Measurements from ENCODE around the gene TPP1. TPM values are rescaled to one million over a fixed set of nuclear protein-coding genes. Genes with fewer than 3 reads are reported as not detected.

Gene TPP1
- 100 to 1,000 TPM; 130 TPM for total RNA-seq
- 100 to 1,000 TPM in 1 of 3 donors, 10 to 100 TPM in 2; 84.8 to 107 (median 85.1) TPM for polyA plus RNA-seq
- total RNA-seq, result 6.5 to 36.5 (median 16.2) reads per million in 6 experiments

GRCh38 chr11:6619004-6619745 lies at the start of gene TPP1:
TSS of gene TPP1 (minus strand) at chr11:6619422. CDS start at chr11:6619400, 22 bp downstream.
- ATAC-seq (peak; percentile 93 to 97), DNase-seq (peak; percentile 70 to 96 (median 91))
- H3K36me3 Mint-ChIP-seq, result peaks cover 6 to 22% (median 12%) of the 10 kb centered on the region in 3 donors
- H3K9me3 Mint-ChIP-seq, result no peaks in the 10 kb centered on the region
- POLR2A ChIA-PET, result interaction anchor here (0.7 to 6.1 kb wide), 22 partner anchors 8 to 385 kb away, joined by 3 to 58 read pairs (median 6); partner anchors contain the start of genes DCHS1, FHIP1B, ILK and MRPL17
- H3K4me1 Mint-ChIP-seq, result peaks cover 11 to 20% (median 14%) of the 10 kb centered on the region in 4 donors
- no peak within 1 kb of the TSS for H3K4me3 Mint-ChIP-seq
- H3K27ac Mint-ChIP-seq, result no peak within 1 kb of the TSS
- no peaks in the 10 kb centered on the region for H3K27me3 Mint-ChIP-seq

DNA sequence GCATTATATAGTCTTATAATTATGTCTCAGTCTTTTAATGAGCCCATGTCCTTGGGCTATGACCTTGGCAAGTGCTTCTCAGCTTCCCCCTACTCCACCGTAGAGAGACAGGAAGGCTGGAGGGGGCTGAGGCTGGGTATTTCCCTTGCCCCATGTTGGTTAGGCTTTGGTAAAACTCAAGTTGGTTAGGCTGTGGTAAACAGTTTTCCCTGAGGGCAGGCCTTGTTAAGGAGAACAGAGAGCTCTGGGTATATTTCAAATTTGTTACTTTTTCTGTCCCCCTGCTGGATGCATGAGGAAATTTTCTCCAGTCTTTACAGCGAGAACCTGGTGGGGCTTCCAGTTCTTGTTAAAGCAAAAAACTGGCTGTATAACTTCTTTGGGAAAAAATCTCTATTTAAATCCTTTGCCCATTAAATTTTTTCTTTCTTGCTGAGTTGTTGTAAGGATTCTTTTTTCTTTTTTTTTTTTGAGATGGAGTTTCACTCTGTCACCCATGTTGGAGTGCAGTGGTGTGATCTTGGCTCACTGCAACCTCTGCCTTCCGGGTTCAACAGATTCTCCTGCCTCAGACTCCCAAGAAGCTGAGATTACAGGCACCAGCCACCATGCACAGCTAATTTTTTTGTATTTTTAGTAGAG lies 48.6 kb upstream of the TPP1 start:
- H3K4me3 Mint-ChIP-seq, result peak overlapping the region in 5 of 10 donors; percentile 19 to 54 (median 28)

DNA sequence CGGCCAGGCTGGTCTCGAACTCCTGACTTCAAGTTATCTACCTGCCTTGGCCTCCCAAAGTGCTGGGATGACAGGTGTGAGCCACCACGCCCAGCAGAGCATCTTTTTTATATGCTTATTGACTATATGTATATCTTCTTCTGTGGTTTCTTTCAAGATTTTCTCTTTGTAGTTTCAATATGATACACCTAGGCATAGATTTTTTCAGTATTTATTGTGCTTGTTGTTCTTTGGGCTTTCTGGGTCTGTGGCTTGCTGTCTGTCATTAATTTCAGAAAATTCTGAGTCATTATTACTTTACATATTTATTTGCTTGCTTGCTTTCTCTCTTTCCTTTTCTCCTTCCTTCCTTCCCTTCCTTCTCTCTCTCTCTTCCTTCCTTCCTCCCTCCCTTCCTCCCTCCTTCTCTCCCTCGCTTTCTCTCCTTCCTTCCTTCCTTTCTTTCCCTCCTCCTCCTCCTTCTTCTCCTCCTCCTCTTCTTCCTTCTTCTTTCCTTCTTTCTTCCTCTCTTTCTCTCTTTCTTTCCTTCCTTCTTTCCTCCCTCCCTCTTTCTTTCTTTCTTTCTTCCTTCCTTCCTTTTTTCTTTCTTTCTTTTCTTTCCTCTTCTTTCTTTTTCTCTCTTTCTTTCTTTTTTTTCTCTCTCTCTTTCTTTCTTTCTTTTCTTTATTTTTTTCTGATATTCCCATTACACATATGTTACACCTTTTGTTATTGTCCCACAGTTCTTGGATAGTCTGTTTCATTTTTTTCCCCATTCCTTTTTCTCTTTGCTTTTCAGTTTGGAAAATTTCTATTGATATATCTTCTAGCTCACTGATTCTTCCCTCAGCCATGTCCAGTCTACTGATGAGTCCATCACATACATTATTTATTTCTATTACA lies 47.3 kb upstream of the TPP1 start:
- DNase-seq, result no peak
- peak; percentile 23 to 34 for ATAC-seq
- peaks cover 34 to 57% (median 53%) of the 10 kb centered on the region in 4 donors for H3K4me1 Mint-ChIP-seq
- no peaks in the 10 kb centered on the region for H3K27me3 Mint-ChIP-seq
- H3K9me3 Mint-ChIP-seq, result peaks cover 0 to 9% (median 0%) of the 10 kb centered on the region in 9 donors
- POLR2A ChIA-PET, result interaction anchor here (1.0 to 2.7 kb wide), 6 partner anchors 17 to 63 kb away, joined by 4 to 22 read pairs (median 10); partner anchors contain the start of genes MRPL17, RRP8, TAF10 and TPP1
- peak overlapping the region; percentile 53 to 93 (median 72) for H3K27ac Mint-ChIP-seq
- no peaks in the 10 kb centered on the region for H3K36me3 Mint-ChIP-seq
- H3K4me3 Mint-ChIP-seq, result peak overlapping the region in 1 of 10 donors; percentile 44

More for the DNA sequence above, 48.6 kb upstream of the TPP1 start:
- POLR2A ChIA-PET, result interaction anchor here (0.6 to 2.7 kb wide), 16 partner anchors 10 to 278 kb away, joined by 3 to 22 read pairs (median 4); partner anchors contain the start of genes MRPL17, RRP8, SMPD1 and TAF10
- Mint-ChIP-seq H3K27ac (peak overlapping the region; percentile 6 to 93 (median 66)), H3K27me3 (no peaks in the 10 kb centered on the region), H3K4me1 (peaks cover 42 to 70% (median 66%) of the 10 kb centered on the region in 4 donors), H3K9me3 (peaks cover 0 to 9% (median 0%) of the 10 kb centered on the region in 9 donors), H3K36me3 (no peaks in the 10 kb centered on the region)
- DNase-seq (peak in 6 of 10 donors; percentile 20 to 55 (median 39)), ATAC-seq (peak; percentile 74 to 76)

DNA sequence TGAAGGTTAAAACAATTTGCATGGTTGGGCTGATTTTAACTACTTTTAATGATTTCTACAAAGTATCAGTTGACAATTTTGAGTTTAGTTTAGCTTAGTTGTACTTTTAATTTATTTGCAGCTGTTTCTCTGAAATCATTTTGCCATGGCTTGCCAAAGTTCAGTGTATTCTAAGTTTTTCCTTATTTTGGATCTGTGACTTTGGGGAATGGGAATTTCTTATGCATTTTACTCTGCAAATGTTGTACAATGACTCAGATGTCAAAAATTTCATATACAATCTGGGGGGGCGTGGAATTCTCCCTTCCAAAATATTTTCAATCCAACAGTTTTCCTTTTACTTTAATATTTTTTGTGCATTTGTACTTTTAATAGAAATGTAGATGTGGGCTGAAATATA lies 45.3 kb upstream of the TPP1 start:
- peaks cover 22 to 39% (median 34%) of the 10 kb centered on the region in 4 donors for H3K4me1 Mint-ChIP-seq
- no peak overlapping the region for H3K4me3 Mint-ChIP-seq
- no peaks in the 10 kb centered on the region for H3K36me3 Mint-ChIP-seq
- H3K27ac Mint-ChIP-seq, result peak overlapping the region in 3 of 10 donors; percentile 34 to 91 (median 47)
- POLR2A ChIA-PET, result interaction anchor here (1.2 to 1.4 kb wide), 2 partner anchors 37 to 45 kb away, joined by 4 read pairs; partner anchors contain the start of gene TPP1
- no peak for DNase-seq
- peaks cover 0 to 9% (median 0%) of the 10 kb centered on the region in 9 donors for H3K9me3 Mint-ChIP-seq
- ATAC-seq, result no peak
- H3K27me3 Mint-ChIP-seq, result no peaks in the 10 kb centered on the region

DNA sequence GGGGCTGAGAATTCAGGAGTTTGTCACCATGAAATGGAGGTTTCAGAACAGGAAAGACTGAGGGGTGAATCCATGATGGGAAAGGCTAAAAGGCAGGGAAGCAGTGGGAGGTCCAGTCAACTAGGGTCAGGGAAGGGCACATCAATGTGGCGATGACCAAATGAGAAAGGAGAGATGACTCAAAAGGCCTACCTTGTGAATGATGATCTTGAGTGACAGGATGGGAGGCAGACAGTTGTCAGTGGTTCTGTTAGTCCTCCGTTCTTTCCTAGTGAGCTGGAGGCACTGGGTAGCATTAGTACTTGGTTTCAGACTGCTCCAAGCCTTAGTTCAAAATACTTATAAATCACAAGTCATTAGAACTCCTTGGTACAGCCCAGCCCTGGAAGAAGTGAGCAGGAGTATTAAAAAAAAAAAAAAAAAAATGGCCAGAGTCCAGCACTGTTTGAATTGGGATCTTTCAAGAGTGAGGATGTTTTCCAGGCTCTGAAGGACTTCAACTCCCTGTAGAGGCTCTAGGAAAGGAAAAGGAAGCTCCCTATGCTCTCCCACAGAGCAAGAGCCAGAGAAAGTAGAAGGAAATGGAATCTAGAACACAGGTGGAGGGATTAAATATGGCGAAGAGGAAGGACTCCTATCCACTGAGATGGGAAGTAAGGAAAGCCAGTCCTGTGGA lies 44.7 kb upstream of the TPP1 start:
- Mint-ChIP-seq H3K4me1 (peaks cover 22 to 34% (median 31%) of the 10 kb centered on the region in 4 donors), H3K36me3 (no peaks in the 10 kb centered on the region), H3K9me3 (peaks cover 0 to 9% (median 0%) of the 10 kb centered on the region in 9 donors), H3K27ac (peak overlapping the region; percentile 26 to 91 (median 68)), H3K27me3 (no peaks in the 10 kb centered on the region), H3K4me3 (no peak overlapping the region)
- ATAC-seq (peak in 1 of 2 donors; percentile 34), DNase-seq (no peak)
- POLR2A ChIA-PET, result interaction anchor here (1.4 kb wide), 1 partner anchor 45 kb away, joined by 4 read pairs; the partner anchor contains the start of gene TPP1

- H3K4me3 Mint-ChIP-seq, result no peak overlapping the region
- no peaks in the 10 kb centered on the region for H3K36me3 Mint-ChIP-seq
- ATAC-seq (no peak), DNase-seq (no peak)
- H3K4me1 Mint-ChIP-seq, result peaks cover 8 to 29% (median 20%) of the 10 kb centered on the region in 4 donors
- H3K27me3 Mint-ChIP-seq, result no peaks in the 10 kb centered on the region
- no peak overlapping the region for H3K27ac Mint-ChIP-seq
- POLR2A ChIA-PET, result no interaction called here
- no peaks in the 10 kb centered on the region for H3K9me3 Mint-ChIP-seq
Measured at GRCh38 chr11:6660712-6661111, 41.5 kb upstream of the TPP1 start.

DNA sequence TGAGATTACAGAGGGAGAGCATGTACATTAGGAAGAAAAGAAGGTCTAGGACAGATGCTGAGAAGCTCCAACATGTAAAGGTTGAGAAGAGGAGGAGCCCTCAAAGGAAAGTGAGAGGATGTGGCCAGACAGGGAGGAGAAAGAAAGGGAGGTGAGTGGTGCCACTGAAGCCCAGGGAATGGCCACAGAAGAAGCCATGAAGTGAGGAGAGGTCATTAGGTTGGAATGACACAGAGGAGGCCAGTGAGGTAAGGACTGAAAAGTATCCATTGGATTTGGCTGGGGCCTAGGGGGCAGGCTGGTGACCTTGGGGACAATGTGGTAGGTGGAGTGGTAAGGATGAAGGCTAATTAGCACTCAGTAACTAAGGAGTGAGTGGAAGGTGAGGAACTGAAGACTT lies 39.4 kb upstream of the TPP1 start:
- Mint-ChIP-seq H3K27ac (no peak overlapping the region), H3K27me3 (no peaks in the 10 kb centered on the region), H3K9me3 (no peaks in the 10 kb centered on the region), H3K36me3 (no peaks in the 10 kb centered on the region), H3K4me3 (no peak overlapping the region), H3K4me1 (peaks cover 6 to 21% (median 16%) of the 10 kb centered on the region in 4 donors)
- no peak for DNase-seq
- POLR2A ChIA-PET, result interaction anchor here (4.8 to 5.8 kb wide), 2 partner anchors 40 to 47 kb away, joined by 23 to 38 read pairs; partner anchors contain the start of genes TAF10 and TPP1
- no peak for ATAC-seq

GRCh38 chr11:6657346-6657745 lies 38.1 kb upstream of the TPP1 start:
- Mint-ChIP-seq H3K27ac (peak overlapping the region in 5 of 10 donors; percentile 22 to 81 (median 50)), H3K9me3 (no peaks in the 10 kb centered on the region), H3K4me1 (peaks cover 4 to 13% (median 10%) of the 10 kb centered on the region in 4 donors), H3K36me3 (no peaks in the 10 kb centered on the region), H3K4me3 (peak overlapping the region in 9 of 10 donors; percentile 61 to 85 (median 76)), H3K27me3 (no peaks in the 10 kb centered on the region)
- no peak for DNase-seq
- POLR2A ChIA-PET, result interaction anchor here (0.8 to 5.8 kb wide), 7 partner anchors 10 to 53 kb away, joined by 3 to 38 read pairs (median 4); partner anchors contain the start of genes MRPL17, TAF10 and TPP1
- ATAC-seq, result no peak

DNA sequence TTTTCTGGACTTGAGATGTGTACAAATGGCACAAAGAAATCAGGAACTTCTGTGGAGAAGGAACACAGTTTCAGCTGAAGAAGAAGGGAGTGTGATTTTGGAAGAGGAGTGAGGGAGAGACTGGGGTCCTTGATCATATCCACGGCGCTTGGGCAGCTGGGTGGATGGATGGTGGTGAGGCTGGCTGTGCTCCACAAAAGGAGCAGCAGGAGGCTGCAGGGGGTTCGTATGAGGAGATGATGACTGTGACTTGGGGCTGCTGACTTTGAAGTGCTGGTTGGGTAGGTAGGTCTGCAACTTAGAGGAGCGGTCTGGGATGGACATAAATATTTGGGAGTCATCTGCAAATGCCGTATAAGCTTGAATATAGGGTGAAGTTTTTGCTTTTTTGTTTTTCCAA lies 37.7 kb upstream of the TPP1 start:
- Mint-ChIP-seq H3K27me3 (no peaks in the 10 kb centered on the region), H3K36me3 (no peaks in the 10 kb centered on the region), H3K27ac (peak overlapping the region; percentile 4 to 81 (median 58)), H3K4me1 (peaks cover 4 to 13% (median 10%) of the 10 kb centered on the region in 4 donors), H3K9me3 (no peaks in the 10 kb centered on the region), H3K4me3 (peak overlapping the region; percentile 61 to 85 (median 78))
- DNase-seq (no peak), ATAC-seq (no peak)
- POLR2A ChIA-PET, result interaction anchor here (0.8 to 5.8 kb wide), 7 partner anchors 10 to 53 kb away, joined by 3 to 38 read pairs (median 4); partner anchors contain the start of genes MRPL17, TAF10 and TPP1

GRCh38 chr11:6656584-6656915 lies 37.3 kb upstream of the TPP1 start:
- ATAC-seq, result no peak

More at GRCh38 chr11:6656584-6656915, 37.3 kb upstream of the TPP1 start:
- Mint-ChIP-seq H3K4me3 (peak overlapping the region; percentile 61 to 85 (median 78)), H3K4me1 (peaks cover 4 to 13% (median 10%) of the 10 kb centered on the region in 4 donors), H3K27me3 (no peaks in the 10 kb centered on the region), H3K36me3 (no peaks in the 10 kb centered on the region), H3K27ac (peak overlapping the region; percentile 22 to 86 (median 69)), H3K9me3 (no peaks in the 10 kb centered on the region)
- POLR2A ChIA-PET, result interaction anchor here (0.8 to 5.8 kb wide), 6 partner anchors 9 to 52 kb away, joined by 3 to 38 read pairs (median 5); partner anchors contain the start of genes MRPL17, TAF10 and TPP1
- no peak for DNase-seq
